K562 (cell line): Measurements from ENCODE around the gene SDC3. TPM values are rescaled to one million over a fixed set of nuclear protein-coding genes. Genes with fewer than 3 reads are reported as not detected.

Experiments used
- ATF1 ChIP-seq, 2 experiments: fragments of 450-650 bp in 1 of 2; IDR thresholded peaks; 2 replicates each; pipeline ENCODE4 v1.6.1; 2016; ENCODE audit warnings: missing compliant biosample characterization in 1 of 2, missing genetic modification characterization in 1 of 2
- BRD4 ChIP-seq: fragments of 200-600 bp; sonication (generic); IDR thresholded peaks from 2 replicates; pipeline ENCODE4 v1.6.1; 2017; ENCODE audit warnings: inconsistent platforms
- CAMTA2 ChIP-seq: fragments of 250-450 bp; sonication (Bioruptor Pico); conservative IDR thresholded peaks from 2 replicates; pipeline ENCODE4 v1.5.1; 2022
- CBFB ChIP-seq: sonication (generic); formaldehyde crosslinking; IDR thresholded peaks from 2 replicates; pipeline ENCODE4 v1.4.0; 2020; ENCODE audit warnings: mild to moderate bottlenecking, missing genetic modification reagents
- CCAR2 ChIP-seq: fragments of 200-400 bp; formaldehyde crosslinking; IDR thresholded peaks from 2 replicates; pipeline ENCODE4 v1.6.1; 2017; ENCODE audit warnings: mild to moderate bottlenecking, low read depth, low read length
- CSDE1 ChIP-seq, 2 experiments: fragments of 450-650 bp; IDR thresholded peaks; 2 replicates each; pipeline ENCODE4 v1.6.1; 2016; ENCODE audit warnings: mild to moderate bottlenecking in 1 of 2
- E2F1 ChIP-seq: sonication (generic); formaldehyde crosslinking; IDR thresholded peaks from 2 replicates; pipeline ENCODE4 v1.8.1; 2023; ENCODE audit warnings: mild to moderate bottlenecking, missing genetic modification reagents, moderate library complexity
- E2F5 ChIP-seq: sonication (generic); formaldehyde crosslinking; IDR thresholded peaks from 2 replicates; pipeline ENCODE4 v1.8.0; 2022; ENCODE audit warnings: mild to moderate bottlenecking, missing genetic modification reagents
- HEY1 ChIP-seq: fragments of 250-450 bp; sonication (Bioruptor Pico); IDR thresholded peaks from 2 replicates; pipeline ENCODE4 v1.5.0; 2020; ENCODE audit warnings: mild to moderate bottlenecking, moderate library complexity, borderline replicate concordance
- IRF1 ChIP-seq: sonication (generic); formaldehyde crosslinking; IDR thresholded peaks from 2 replicates; pipeline ENCODE4 v1.8.0; 2022; ENCODE audit warnings: missing genetic modification reagents, mild to moderate bottlenecking, borderline replicate concordance
- LCOR ChIP-seq: sonication (generic); formaldehyde crosslinking; IDR thresholded peaks from 2 replicates; pipeline ENCODE4 v1.8.0; 2022; ENCODE audit warnings: mild to moderate bottlenecking, missing genetic modification reagents
- NR2C2 ChIP-seq, 2 experiments: fragments of 200-800 bp in 1 of 2; sonication (Bioruptor generic) in 1 of 2; sonication (generic) in 1 of 2; formaldehyde crosslinking in 1 of 2; IDR thresholded peaks; 2 replicates each; pipeline versions ENCODE4 v1.6.1 to v1.8.0; 2016 to 2022; ENCODE audit warnings: mild to moderate bottlenecking in 1 of 2, missing compliant biosample characterization in 1 of 2, missing genetic modification characterization in 1 of 2, missing genetic modification reagents in 1 of 2
- PHF20 ChIP-seq: fragments of 450-650 bp; IDR thresholded peaks from 2 replicates; pipeline ENCODE4 v1.6.1; 2018; ENCODE audit not compliant: partially characterized antibody
- SIN3B ChIP-seq: fragments of 450-650 bp; IDR thresholded peaks from 2 replicates; pipeline ENCODE4 v1.6.1; 2017; ENCODE audit warnings: low read depth, mild to moderate bottlenecking, moderate library complexity
- SOX6 ChIP-seq: fragments of 450-650 bp; IDR thresholded peaks from 2 replicates; pipeline ENCODE4 v1.6.1; 2014; ENCODE audit warnings: mild to moderate bottlenecking
- SP2 ChIP-seq: IDR thresholded peaks from 2 replicates; pipeline ENCODE4 v1.6.1; 2011; ENCODE audit warnings: mild to moderate bottlenecking, low read depth, low read length, moderate library complexity; ENCODE audit not compliant: poor library complexity, severe bottlenecking; ENCODE audit errors: extremely low read depth
- ZNF217 ChIP-seq: sonication (generic); formaldehyde crosslinking; IDR thresholded peaks from 2 replicates; pipeline ENCODE4 v1.8.0; 2022; ENCODE audit warnings: mild to moderate bottlenecking, missing genetic modification reagents
- ZNF644 ChIP-seq: fragments of 200-800 bp; sonication (Bioruptor generic); IDR thresholded peaks from 2 replicates; pipeline ENCODE4 v1.6.1; 2016; ENCODE audit warnings: low read depth, missing genetic modification characterization, missing compliant biosample characterization
- polyA plus RNA-seq, 8 experiments: library from polyadenylated mRNA; depleted of rRNA in 4 of 8; stranded (reverse) in 5 of 8; unstranded in 3 of 8; fragments of >200 nt; fragmentation: Nextera tagmentation in 2 of 8; fragmentation: Illumina TruSeq in 1 of 8; extraction: Ambion mirVana in 2 of 8; extraction: Trizol in 1 of 8; gene quantifications; 2 replicates each; pipeline versions ENCODE4 v1.2.1 to v1.2.3, GENCODE V29; 2011 to 2014; ENCODE audit warnings: inconsistent platforms in 1 of 8, missing spikeins in 1 of 8
- total RNA-seq, 7 experiments: library from RNA; depleted of rRNA in 6 of 7; stranded (reverse); fragments of >200 nt in 6 of 7; fragmentation: Illumina TruSeq in 2 of 7; extraction: Trizol in 2 of 7; gene quantifications; 2 replicates each; pipeline versions ENCODE4 v1.2.1 to v1.2.3, GENCODE V29; 2011 to 2021; ENCODE audit warnings: low replicate concordance in 1 of 7
- TF ChIP-seq, protein P1 (sequence below): fragments of 450-650 bp; formaldehyde crosslinking; IDR thresholded peaks from 2 replicates; pipeline ENCODE4 v1.4.0; 2022; ENCODE audit warnings: mild to moderate bottlenecking, moderate library complexity
- TF ChIP-seq, protein P2 (sequence below): fragments of 250-450 bp; sonication (Bioruptor Pico); IDR thresholded peaks from 2 replicates; pipeline ENCODE4 v1.8.0; 2022; ENCODE audit warnings: inconsistent platforms, mild to moderate bottlenecking, moderate library complexity, borderline replicate concordance

SDC3 gene
- total and polyA plus RNA-seq, 9 of the 15 experiments (the other 6 are each of a cell fraction or from before 2014, with no cell fraction given), result 0.38 to 44.1 (median 12.1) TPM

GRCh38 chr1:30899577-30900389, 8.8 kb downstream of the SDC3 start (continued):
- TF ChIP-seq ATF1 (CRISPR knock-in tag; IDR thresholded peaks at IDR 0.05), result no peak
- peak; percentile 56 for TF ChIP-seq ATF1 (tag; IDR thresholded peaks at IDR 0.05)
- TF ChIP-seq ZNF217 (CRISPR knock-in tag), result no peak
- TF ChIP-seq E2F1 (CRISPR knock-in tag), result no peak
- TF ChIP-seq, protein P1, sequence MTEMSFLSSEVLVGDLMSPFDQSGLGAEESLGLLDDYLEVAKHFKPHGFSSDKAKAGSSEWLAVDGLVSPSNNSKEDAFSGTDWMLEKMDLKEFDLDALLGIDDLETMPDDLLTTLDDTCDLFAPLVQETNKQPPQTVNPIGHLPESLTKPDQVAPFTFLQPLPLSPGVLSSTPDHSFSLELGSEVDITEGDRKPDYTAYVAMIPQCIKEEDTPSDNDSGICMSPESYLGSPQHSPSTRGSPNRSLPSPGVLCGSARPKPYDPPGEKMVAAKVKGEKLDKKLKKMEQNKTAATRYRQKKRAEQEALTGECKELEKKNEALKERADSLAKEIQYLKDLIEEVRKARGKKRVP, result no peak
- no peak for TF ChIP-seq HEY1 (CRISPR knock-in tag)
- TF ChIP-seq LCOR (CRISPR knock-in tag), result no peak
- TF ChIP-seq CBFB (CRISPR knock-in tag), result no peak
- TF ChIP-seq NR2C2 (CRISPR knock-in tag; IDR thresholded peaks at IDR 0.05), result no peak
- peak; percentile 56; the same call in 1 of the 2 replicates for TF ChIP-seq NR2C2 (tag; IDR thresholded peaks at IDR 0.05)
- TF ChIP-seq SOX6, result no peak
- no peak for TF ChIP-seq ZNF644
- no peak for TF ChIP-seq SIN3B
- TF ChIP-seq IRF1 (CRISPR knock-in tag), result no peak
- TF ChIP-seq, protein P2, sequence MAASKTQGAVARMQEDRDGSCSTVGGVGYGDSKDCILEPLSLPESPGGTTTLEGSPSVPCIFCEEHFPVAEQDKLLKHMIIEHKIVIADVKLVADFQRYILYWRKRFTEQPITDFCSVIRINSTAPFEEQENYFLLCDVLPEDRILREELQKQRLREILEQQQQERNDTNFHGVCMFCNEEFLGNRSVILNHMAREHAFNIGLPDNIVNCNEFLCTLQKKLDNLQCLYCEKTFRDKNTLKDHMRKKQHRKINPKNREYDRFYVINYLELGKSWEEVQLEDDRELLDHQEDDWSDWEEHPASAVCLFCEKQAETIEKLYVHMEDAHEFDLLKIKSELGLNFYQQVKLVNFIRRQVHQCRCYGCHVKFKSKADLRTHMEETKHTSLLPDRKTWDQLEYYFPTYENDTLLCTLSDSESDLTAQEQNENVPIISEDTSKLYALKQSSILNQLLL (CRISPR knock-in tag), result no peak
- no peak for TF ChIP-seq E2F5 (CRISPR knock-in tag)
- TF ChIP-seq CCAR2, result no peak
- TF ChIP-seq SP2, result no peak
- no peak for TF ChIP-seq CAMTA2 (CRISPR knock-in tag)
- no peak for TF ChIP-seq BRD4
- TF ChIP-seq PHF20, result no peak
- TF ChIP-seq CSDE1 (IDR thresholded peaks at IDR 0.05), result no peak
